GM18498 (cell line): ENCODE data around the gene GGTLC1.
"Not testable (repeated sequence)": the region's sequence is repeated elsewhere in the genome, so short reads cannot be mapped to it uniquely, and the experiment has no call there.

Experiments used
- ATAC-seq: cut with Tn5 transposase; IDR thresholded peaks from one replicate; pipeline ENCODE4 v1.9.1; 2021; ENCODE audit warnings: mild to moderate bottlenecking, moderate library complexity; ENCODE audit not compliant: unreplicated experiment

GGTLC1 gene

GRCh38 chr20:23995291-23995690 is 6.7 kb upstream of the GGTLC1 start:
- not testable (repeated sequence) for ATAC-seq

- ATAC-seq = not testable (repeated sequence)
Observed at GRCh38 chr20:23994001-23994633, 5.5 kb upstream of the GGTLC1 start.

GRCh38 chr20:23993440-23993839 is 4.9 kb upstream of the GGTLC1 start:
- not testable (repeated sequence) for ATAC-seq

- not testable (repeated sequence) for ATAC-seq
Observed at GRCh38 chr20:23990296-23990695, 1.7 kb upstream of the GGTLC1 start.

GRCh38 chr20:23988966-23989365 is 387 bp upstream of the GGTLC1 start:
- ATAC-seq = not testable (repeated sequence)

GRCh38 chr20:23986716-23987115 is 1.9 kb downstream of the GGTLC1 start:
- ATAC-seq = not testable (repeated sequence)

GRCh38 chr20:23986310-23986709 is 2.3 kb downstream of the GGTLC1 start:
- not testable (repeated sequence) for ATAC-seq

GRCh38 chr20:23985790-23986225 is 2.8 kb downstream of the GGTLC1 start:
- ATAC-seq = not testable (repeated sequence)

- not testable (repeated sequence) for ATAC-seq
Observed at GRCh38 chr20:23985066-23985789, 3.4 kb downstream of the GGTLC1 start.

GRCh38 chr20:23984476-23985023 is 4.0 kb downstream of the GGTLC1 start:
- ATAC-seq = not testable (repeated sequence)

- ATAC-seq = not testable (repeated sequence)
Observed at GRCh38 chr20:23982112-23983018, 6.2 kb downstream of the GGTLC1 start.

- not testable (repeated sequence) for ATAC-seq
Observed at GRCh38 chr20:23981526-23981925, 7.1 kb downstream of the GGTLC1 start.

- not testable (repeated sequence) for ATAC-seq
Observed at GRCh38 chr20:23981014-23981413, 7.6 kb downstream of the GGTLC1 start.

- ATAC-seq = not testable (repeated sequence)
Observed at GRCh38 chr20:23979899-23980811, 8.4 kb downstream of the GGTLC1 start.

GRCh38 chr20:23979380-23979779 is 9.2 kb downstream of the GGTLC1 start:
- not testable (repeated sequence) for ATAC-seq

GRCh38 chr20:23978457-23978856 is 10.1 kb downstream of the GGTLC1 start:
- not testable (repeated sequence) for ATAC-seq

- ATAC-seq = no peak
Observed at GRCh38 chr20:23974966-23975365, 13.6 kb downstream of the GGTLC1 start.

GRCh38 chr20:23971310-23971709 is 17.3 kb downstream of the GGTLC1 start:
- ATAC-seq = no peak

- no peak for ATAC-seq
Observed at GRCh38 chr20:23970049-23970448, 18.5 kb downstream of the GGTLC1 start.

- no peak for ATAC-seq
Observed at GRCh38 chr20:23967616-23967979, 21.0 kb downstream of the GGTLC1 start.
